Loucy (cell line): ENCODE measurements around the gene DSEL.

Experiments used
- EZH2phosphoT487 ChIP-seq: fragments of 200-600 bp; IDR thresholded peaks from 2 replicates; pipeline ENCODE4 v1.6.1; 2018; ENCODE audit warnings: antibody characterized with exemption, mild to moderate bottlenecking, moderate library complexity, borderline replicate concordance
- TF ChIP-seq, protein P1 (sequence below): fragments of 200-600 bp; sonication (generic); conservative IDR thresholded peaks from 2 replicates; pipeline ENCODE4 v1.5.1; 2014; ENCODE audit warnings: mild to moderate bottlenecking, antibody characterized with exemption, low read length

DNA sequence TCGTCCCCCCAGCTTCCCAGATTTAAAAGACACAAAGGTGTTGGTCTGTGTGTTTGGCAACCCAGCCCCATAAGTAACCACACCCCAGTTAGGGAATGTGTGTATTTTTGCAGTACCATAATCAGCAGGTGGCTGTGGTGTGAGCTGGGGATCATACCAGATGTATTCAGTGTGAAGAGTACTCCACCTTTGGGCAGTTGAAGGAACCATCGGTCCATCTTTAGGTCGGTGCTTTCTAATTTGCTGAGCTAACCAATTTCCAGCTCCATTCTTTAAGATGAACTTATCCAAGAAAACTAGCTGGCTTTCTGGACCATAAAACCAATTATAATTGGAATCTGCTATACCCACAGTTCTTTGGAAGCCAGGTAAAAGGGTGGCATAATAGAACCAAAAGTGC lies 3.2 kb downstream of the DSEL start:
- TF ChIP-seq, protein P1, sequence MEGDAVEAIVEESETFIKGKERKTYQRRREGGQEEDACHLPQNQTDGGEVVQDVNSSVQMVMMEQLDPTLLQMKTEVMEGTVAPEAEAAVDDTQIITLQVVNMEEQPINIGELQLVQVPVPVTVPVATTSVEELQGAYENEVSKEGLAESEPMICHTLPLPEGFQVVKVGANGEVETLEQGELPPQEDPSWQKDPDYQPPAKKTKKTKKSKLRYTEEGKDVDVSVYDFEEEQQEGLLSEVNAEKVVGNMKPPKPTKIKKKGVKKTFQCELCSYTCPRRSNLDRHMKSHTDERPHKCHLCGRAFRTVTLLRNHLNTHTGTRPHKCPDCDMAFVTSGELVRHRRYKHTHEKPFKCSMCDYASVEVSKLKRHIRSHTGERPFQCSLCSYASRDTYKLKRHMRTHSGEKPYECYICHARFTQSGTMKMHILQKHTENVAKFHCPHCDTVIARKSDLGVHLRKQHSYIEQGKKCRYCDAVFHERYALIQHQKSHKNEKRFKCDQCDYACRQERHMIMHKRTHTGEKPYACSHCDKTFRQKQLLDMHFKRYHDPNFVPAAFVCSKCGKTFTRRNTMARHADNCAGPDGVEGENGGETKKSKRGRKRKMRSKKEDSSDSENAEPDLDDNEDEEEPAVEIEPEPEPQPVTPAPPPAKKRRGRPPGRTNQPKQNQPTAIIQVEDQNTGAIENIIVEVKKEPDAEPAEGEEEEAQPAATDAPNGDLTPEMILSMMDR = peak; percentile 80
- TF ChIP-seq EZH2phosphoT487 = no peak
